Measurements from ENCODE around the gene TULP4. TPM values are rescaled to one million over a fixed set of nuclear protein-coding genes. Genes with fewer than 3 reads are reported as not detected.

TULP4 gene
- total RNA-seq, 1 donor from 2014 or later = 104 TPM

DNA sequence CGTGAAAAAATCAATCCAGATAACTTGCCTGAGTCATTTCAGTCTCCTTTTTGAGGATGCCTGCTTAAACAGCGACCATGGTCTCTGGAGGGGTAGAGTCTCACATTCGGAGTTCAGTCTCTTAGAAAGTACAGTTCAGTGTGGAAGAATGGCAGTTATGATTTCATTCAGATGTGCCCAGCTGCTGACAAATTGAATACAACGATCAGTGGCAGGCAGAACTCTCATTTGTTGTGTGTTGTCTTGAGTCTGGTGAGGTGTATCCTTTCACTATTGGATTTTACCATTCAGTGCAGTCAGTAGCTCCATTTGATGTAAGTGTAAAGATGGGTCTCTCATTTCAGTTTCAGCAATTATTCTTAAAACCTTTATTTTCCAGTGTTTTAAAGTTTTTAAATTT, 639 bp upstream of the TULP4 start:
- Histone ChIP-seq H3K9me3 (no peaks in the 10 kb centered on the region), H3K4me3 (no peak overlapping the region), H3K27ac (no peak overlapping the region), H3K27me3 (ENCODE audit: low read depth) (no peaks in the 10 kb centered on the region), H3K36me3 (peaks cover 11% of the 10 kb centered on the region), H3K4me1 (no peaks in the 10 kb centered on the region)
- ATAC-seq (no peak), DNase-seq (no peak)
- intact Hi-C loops (cut with DNase I) = no loop called here
- no peak for TF ChIP-seq CTCF (IDR thresholded peaks at IDR 0.05)

GRCh38 chr6:158312672-158313397, 570 bp downstream of the TULP4 start:
- no peak overlapping the region for H3K27ac ChIP-seq
- peaks cover 11% of the 10 kb centered on the region for H3K36me3 ChIP-seq
- no peak for TF ChIP-seq CTCF (IDR thresholded peaks at IDR 0.05)
- no peaks in the 10 kb centered on the region for H3K27me3 ChIP-seq (ENCODE audit: low read depth)
- no peak overlapping the region for H3K4me3 ChIP-seq
- intact Hi-C loops (cut with DNase I) = no loop called here
- DNase-seq = no peak
- no peaks in the 10 kb centered on the region for H3K9me3 ChIP-seq
- no peak for ATAC-seq
- no peaks in the 10 kb centered on the region for H3K4me1 ChIP-seq

DNA sequence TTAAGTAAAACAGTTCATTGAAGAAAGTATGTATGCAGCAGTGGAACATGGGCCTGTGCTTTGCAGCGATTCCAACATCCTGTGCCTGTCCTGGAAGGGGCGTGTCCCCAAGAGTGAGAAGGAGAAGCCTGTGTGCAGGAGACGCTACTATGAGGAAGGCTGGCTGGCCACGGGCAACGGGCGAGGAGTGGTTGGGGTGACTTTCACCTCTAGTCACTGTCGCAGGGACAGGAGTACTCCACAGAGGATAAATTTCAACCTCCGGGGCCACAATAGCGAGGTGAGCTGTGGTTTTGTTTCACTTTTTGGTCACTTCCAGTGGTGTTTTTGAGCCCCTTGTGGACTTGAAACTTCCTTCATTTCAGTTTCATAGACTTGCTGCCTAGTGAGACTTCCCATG, 1.7 kb downstream of the TULP4 start:
- peak; percentile 53 to 76 for ATAC-seq
- intact Hi-C loops (cut with DNase I) = no loop called here
- no peaks in the 10 kb centered on the region for H3K4me1 ChIP-seq
- peak overlapping the region; percentile 20 for H3K4me3 ChIP-seq
- peak; percentile 57 for DNase-seq
- H3K27ac ChIP-seq = no peak overlapping the region
- TF ChIP-seq CTCF (IDR thresholded peaks at IDR 0.05) = no peak
- H3K9me3 ChIP-seq = no peaks in the 10 kb centered on the region
- H3K36me3 ChIP-seq = peaks cover 11% of the 10 kb centered on the region
- H3K27me3 ChIP-seq (ENCODE audit: low read depth) = no peaks in the 10 kb centered on the region

GRCh38 chr6:158314737-158315136, 2.5 kb downstream of the TULP4 start:
- no peak overlapping the region for H3K27ac ChIP-seq
- TF ChIP-seq CTCF (IDR thresholded peaks at IDR 0.05) = no peak
- DNase-seq (no peak), ATAC-seq (no peak)
- intact Hi-C loops (cut with DNase I) = no loop called here
- peaks cover 11% of the 10 kb centered on the region for H3K36me3 ChIP-seq
- no peaks in the 10 kb centered on the region for H3K27me3 ChIP-seq (ENCODE audit: low read depth)
- no peaks in the 10 kb centered on the region for H3K9me3 ChIP-seq
- H3K4me3 ChIP-seq = no peak overlapping the region
- no peaks in the 10 kb centered on the region for H3K4me1 ChIP-seq

- Histone ChIP-seq H3K4me1 (no peaks in the 10 kb centered on the region), H3K4me3 (no peak overlapping the region), H3K27me3 (ENCODE audit: low read depth) (no peaks in the 10 kb centered on the region), H3K27ac (no peak overlapping the region), H3K36me3 (peaks cover 11% of the 10 kb centered on the region), H3K9me3 (no peaks in the 10 kb centered on the region)
- ATAC-seq (no peak), DNase-seq (no peak)
- intact Hi-C loops (cut with DNase I) = no loop called here
- TF ChIP-seq CTCF (IDR thresholded peaks at IDR 0.05) = no peak
These were observed 3.8 kb downstream of the TULP4 start for GRCh38 chr6:158316022-158316421.
